ENCODE measurements around the gene SOWAHC.

DNA sequence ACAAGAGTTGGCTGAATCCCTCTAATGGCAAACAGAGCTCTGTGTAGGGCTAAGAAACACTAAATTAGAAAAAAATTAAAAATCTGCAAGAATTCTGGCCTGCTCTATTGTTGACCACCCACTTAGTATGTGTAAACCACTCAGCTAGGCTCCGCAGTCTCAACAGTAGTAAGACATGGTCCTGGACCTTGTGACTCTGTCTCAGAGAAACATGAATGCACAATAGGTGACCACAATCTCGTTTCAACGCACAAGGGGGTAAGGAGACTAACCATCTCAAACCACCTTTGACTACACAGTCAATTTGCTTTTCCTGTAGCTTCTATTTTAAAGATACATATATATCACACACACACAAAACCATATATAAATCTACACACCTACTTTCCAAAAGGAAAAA lies 16.9 kb upstream of the SOWAHC start:
- TF ChIP-seq, protein P1, sequence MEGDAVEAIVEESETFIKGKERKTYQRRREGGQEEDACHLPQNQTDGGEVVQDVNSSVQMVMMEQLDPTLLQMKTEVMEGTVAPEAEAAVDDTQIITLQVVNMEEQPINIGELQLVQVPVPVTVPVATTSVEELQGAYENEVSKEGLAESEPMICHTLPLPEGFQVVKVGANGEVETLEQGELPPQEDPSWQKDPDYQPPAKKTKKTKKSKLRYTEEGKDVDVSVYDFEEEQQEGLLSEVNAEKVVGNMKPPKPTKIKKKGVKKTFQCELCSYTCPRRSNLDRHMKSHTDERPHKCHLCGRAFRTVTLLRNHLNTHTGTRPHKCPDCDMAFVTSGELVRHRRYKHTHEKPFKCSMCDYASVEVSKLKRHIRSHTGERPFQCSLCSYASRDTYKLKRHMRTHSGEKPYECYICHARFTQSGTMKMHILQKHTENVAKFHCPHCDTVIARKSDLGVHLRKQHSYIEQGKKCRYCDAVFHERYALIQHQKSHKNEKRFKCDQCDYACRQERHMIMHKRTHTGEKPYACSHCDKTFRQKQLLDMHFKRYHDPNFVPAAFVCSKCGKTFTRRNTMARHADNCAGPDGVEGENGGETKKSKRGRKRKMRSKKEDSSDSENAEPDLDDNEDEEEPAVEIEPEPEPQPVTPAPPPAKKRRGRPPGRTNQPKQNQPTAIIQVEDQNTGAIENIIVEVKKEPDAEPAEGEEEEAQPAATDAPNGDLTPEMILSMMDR (IDR thresholded peaks at IDR 0.05; ENCODE audit: insufficient read depth, low read length, poor library complexity, severe bottlenecking) = no peak
- TF ChIP-seq EZH2phosphoT487 (conservative IDR thresholded peaks at IDR 0.05; ENCODE audit: low read length) = no peak

Measured in SU-DHL-6 (cell line).